Measurements from ENCODE around the gene MTFP1.

DNA sequence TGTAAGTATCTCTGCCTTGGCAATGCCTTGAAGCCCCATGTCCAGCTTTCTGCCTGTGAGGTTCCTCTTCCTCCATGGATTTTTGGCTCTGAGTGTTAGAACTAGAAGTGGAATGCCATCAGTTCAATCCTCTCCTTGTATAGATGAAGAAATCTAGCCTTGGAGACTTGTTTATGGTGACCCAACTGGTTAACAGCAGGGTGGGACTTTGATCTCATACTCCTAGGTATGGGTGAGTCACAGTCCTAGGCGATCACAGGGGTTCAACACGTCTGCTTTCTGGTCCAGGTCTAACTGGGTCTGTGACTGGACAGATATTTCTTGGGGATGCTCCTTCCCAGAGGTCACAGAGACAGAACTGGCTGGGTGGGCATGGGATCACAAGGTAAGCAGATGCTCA is 9.2 kb upstream of the MTFP1 start:
- no peak for TF ChIP-seq POLR2A (IDR thresholded peaks at IDR 0.05)
- TF ChIP-seq, protein P1, sequence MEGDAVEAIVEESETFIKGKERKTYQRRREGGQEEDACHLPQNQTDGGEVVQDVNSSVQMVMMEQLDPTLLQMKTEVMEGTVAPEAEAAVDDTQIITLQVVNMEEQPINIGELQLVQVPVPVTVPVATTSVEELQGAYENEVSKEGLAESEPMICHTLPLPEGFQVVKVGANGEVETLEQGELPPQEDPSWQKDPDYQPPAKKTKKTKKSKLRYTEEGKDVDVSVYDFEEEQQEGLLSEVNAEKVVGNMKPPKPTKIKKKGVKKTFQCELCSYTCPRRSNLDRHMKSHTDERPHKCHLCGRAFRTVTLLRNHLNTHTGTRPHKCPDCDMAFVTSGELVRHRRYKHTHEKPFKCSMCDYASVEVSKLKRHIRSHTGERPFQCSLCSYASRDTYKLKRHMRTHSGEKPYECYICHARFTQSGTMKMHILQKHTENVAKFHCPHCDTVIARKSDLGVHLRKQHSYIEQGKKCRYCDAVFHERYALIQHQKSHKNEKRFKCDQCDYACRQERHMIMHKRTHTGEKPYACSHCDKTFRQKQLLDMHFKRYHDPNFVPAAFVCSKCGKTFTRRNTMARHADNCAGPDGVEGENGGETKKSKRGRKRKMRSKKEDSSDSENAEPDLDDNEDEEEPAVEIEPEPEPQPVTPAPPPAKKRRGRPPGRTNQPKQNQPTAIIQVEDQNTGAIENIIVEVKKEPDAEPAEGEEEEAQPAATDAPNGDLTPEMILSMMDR (IDR thresholded peaks at IDR 0.05): no peak
